Kidney (tissue), 14 donors: ENCODE measurements around the gene HECTD4. TPM values are rescaled to one million over a fixed set of nuclear protein-coding genes. Genes with fewer than 3 reads are reported as not detected.

Experiments used
- DNase-seq, 5 donors: peaks; one replicate each; pipeline ENCODE4 v3.0.0-alpha.2; 2013 to 2020
- FAIRE-seq: peaks from 2 replicates; lab custom pipeline; 2012; peaks lifted over from hg19 to GRCh38; lab: Jason Lieb, UNC
- H3K27ac ChIP-seq, 2 donors: one replicate each; pipeline ENCODE4 v1.7.0; 2013; ENCODE audit warnings: low read depth in 2 of 2, low read length in 2 of 2, inconsistent platforms in 1 of 2
- H3K27me3 ChIP-seq: one replicate; pipeline ENCODE4 v1.7.1; 2013; ENCODE audit warnings: low read length, inconsistent platforms; ENCODE audit not compliant: control insufficient read depth, insufficient read depth
- H3K36me3 ChIP-seq, 3 donors: one replicate each; pipeline versions ENCODE4 v1.7.0 to v1.7.1; 2013; ENCODE audit warnings: low read length in 3 of 3, control low read depth in 1 of 3, inconsistent platforms in 1 of 3; ENCODE audit not compliant: insufficient read depth in 3 of 3, control insufficient read depth in 2 of 3
- H3K4me1 ChIP-seq, 3 donors: one replicate each; pipeline versions ENCODE4 v1.7.0 to v1.7.1; 2013; ENCODE audit warnings: low read length in 3 of 3, inconsistent platforms in 1 of 3, low read depth in 1 of 3; ENCODE audit not compliant: control insufficient read depth in 2 of 3, insufficient read depth in 2 of 3
- H3K4me3 ChIP-seq, 3 donors: one replicate each; pipeline versions ENCODE4 v1.7.0 to v1.8.1; 2013; ENCODE audit warnings: low read length in 3 of 3, control low read depth in 1 of 3, inconsistent platforms in 1 of 3
- H3K9ac ChIP-seq, 3 donors: one replicate each; pipeline versions ENCODE4 v1.7.0 to v1.7.1; 2013; ENCODE audit warnings: low read length in 3 of 3, control low read depth in 1 of 3, inconsistent platforms in 1 of 3
- H3K9me3 ChIP-seq, 3 donors: one replicate each; pipeline versions ENCODE4 v1.7.0 to v1.7.1; 2013; ENCODE audit warnings: low read length in 3 of 3, control low read depth in 1 of 3, inconsistent platforms in 1 of 3; ENCODE audit not compliant: control insufficient read depth in 2 of 3, insufficient read depth in 1 of 3
- intact Hi-C: fragments of 100-400 bp; cut with DNase I; formaldehyde crosslinking; loops from one replicate; pipeline ENCODE4 v1.11.1; 2022
- polyA plus RNA-seq: library from polyadenylated mRNA; stranded (reverse); fragments of 350-450 nt; fragmentation: Illumina TruSeq; extraction: RNeasy Lipid Tissue Mini Kit (QIAGEN cat#74804); gene quantifications from one replicate; pipeline ENCODE4 v1.2.3, GENCODE V29; 2014; ENCODE audit warnings: low read depth, low replicate concordance; ENCODE audit not compliant: insufficient read depth
- total RNA-seq: library from RNA; stranded (reverse); fragmentation: NEBNext Ultra II Directional; extraction: Animal tissue kit (Norgen Biotek cat#: 25700); gene quantifications from one replicate; pipeline ENCODE4 v1.2.1, GENCODE V29; 2021
- TF ChIP-seq, protein P1 (sequence below): IDR thresholded peaks from 3 replicates; pipeline ENCODE4 v1.5.1; 2012; ENCODE audit warnings: mild to moderate bottlenecking, moderate library complexity, borderline replicate concordance; ENCODE audit not compliant: insufficient read depth; ENCODE audit errors: extremely low read depth
- donor health status: control.
- donor health status: control.
- donor health status: control.
- donor health status: control.
- donor health status: control.
- donor health status: DM: yes; HTN: yes; CAD: no.
- donor health status: Normal renal cell carcinoma (clear cell type).

Gene HECTD4
- total and polyA plus RNA-seq, 2 donors from 2014 or later, result 15.6 to 53.1 TPM

DNA sequence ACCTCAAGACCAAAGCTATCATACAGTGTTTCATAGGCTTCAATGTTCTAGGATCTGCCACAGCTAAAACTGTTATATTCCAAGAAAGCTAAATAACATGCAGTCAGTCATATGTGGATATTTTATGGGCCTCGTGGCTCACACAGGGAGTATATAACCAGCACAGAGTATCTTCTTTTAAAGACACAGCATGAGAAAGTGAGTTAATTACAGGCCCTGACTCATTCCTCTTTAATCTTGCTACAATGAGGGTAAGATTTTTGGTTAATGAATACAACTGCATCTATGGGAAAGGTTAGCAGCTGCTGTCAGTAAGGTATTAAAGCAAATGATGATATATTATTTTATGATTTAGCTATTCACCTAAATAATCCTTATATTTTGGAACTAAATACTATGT lies 145.8 kb downstream of the HECTD4 start:
- H3K27ac ChIP-seq, result no peak overlapping the region
- H3K9me3 ChIP-seq, result no peaks in the 10 kb centered on the region
- H3K36me3 ChIP-seq, result peaks cover 6 to 60% (median 32%) of the 10 kb centered on the region in 3 donors
- H3K4me1 ChIP-seq, result no peaks in the 10 kb centered on the region
- no peak for FAIRE-seq
- no peak overlapping the region for H3K4me3 ChIP-seq
- no peak for DNase-seq
- intact Hi-C loops, result no loop called here
- no peaks in the 10 kb centered on the region for H3K27me3 ChIP-seq
- H3K9ac ChIP-seq, result no peak overlapping the region
- TF ChIP-seq, protein P1, sequence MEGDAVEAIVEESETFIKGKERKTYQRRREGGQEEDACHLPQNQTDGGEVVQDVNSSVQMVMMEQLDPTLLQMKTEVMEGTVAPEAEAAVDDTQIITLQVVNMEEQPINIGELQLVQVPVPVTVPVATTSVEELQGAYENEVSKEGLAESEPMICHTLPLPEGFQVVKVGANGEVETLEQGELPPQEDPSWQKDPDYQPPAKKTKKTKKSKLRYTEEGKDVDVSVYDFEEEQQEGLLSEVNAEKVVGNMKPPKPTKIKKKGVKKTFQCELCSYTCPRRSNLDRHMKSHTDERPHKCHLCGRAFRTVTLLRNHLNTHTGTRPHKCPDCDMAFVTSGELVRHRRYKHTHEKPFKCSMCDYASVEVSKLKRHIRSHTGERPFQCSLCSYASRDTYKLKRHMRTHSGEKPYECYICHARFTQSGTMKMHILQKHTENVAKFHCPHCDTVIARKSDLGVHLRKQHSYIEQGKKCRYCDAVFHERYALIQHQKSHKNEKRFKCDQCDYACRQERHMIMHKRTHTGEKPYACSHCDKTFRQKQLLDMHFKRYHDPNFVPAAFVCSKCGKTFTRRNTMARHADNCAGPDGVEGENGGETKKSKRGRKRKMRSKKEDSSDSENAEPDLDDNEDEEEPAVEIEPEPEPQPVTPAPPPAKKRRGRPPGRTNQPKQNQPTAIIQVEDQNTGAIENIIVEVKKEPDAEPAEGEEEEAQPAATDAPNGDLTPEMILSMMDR, result no peak

DNA sequence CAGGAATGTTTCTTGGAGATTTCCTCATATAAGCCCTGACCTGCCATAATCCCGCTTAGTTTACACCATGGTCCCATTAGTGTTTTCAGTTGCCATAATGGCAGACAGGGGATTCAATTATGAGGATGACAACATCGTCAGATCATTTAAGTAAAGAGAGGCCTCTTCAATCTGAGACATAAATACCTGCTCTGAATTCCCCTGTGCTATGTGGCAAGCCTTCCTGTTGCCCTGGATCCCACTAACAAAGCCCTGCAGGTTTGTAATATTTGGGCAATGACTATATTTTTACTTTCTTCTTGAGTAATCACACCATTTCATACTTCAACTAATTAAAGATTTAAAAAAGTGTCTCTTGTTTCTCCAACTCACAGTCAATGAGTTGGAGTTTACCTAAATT lies 147.9 kb downstream of the HECTD4 start:
- TF ChIP-seq, protein P1, result no peak
- peaks cover 3 to 67% (median 48%) of the 10 kb centered on the region in 3 donors for H3K36me3 ChIP-seq
- intact Hi-C loops, result no loop called here
- H3K9me3 ChIP-seq, result no peaks in the 10 kb centered on the region
- no peak overlapping the region for H3K27ac ChIP-seq
- H3K4me3 ChIP-seq, result no peak overlapping the region
- no peaks in the 10 kb centered on the region for H3K27me3 ChIP-seq
- H3K4me1 ChIP-seq, result no peaks in the 10 kb centered on the region
- H3K9ac ChIP-seq, result no peak overlapping the region
- DNase-seq, result no peak
- FAIRE-seq, result no peak

DNA sequence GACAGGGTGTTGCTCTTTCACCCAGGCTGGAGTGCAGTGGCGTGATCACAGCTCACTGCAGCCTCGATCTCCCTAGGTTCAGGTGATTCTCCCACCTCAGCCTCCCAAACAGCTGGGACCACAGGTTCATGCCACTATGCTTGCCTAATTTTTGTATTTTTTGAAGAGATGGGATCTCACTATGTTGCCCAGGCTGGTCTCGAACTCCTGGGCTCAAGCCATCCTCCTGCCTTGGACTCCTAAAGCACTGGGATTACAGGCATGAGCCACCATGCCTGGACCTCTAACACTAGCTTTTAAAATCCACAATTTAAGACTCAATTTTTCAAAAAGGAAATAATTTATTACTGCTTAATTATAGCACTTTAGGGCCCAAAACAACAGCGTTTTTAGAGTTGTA lies 149.0 kb downstream of the HECTD4 start:
- Histone ChIP-seq H3K9ac (no peak overlapping the region), H3K9me3 (no peaks in the 10 kb centered on the region), H3K4me1 (no peaks in the 10 kb centered on the region), H3K27me3 (no peaks in the 10 kb centered on the region), H3K4me3 (no peak overlapping the region), H3K27ac (no peak overlapping the region), H3K36me3 (peaks cover 0 to 70% (median 48%) of the 10 kb centered on the region in 3 donors)
- TF ChIP-seq, protein P1, result no peak
- intact Hi-C loops, result no loop called here
- no peak for DNase-seq
- FAIRE-seq, result no peak

GRCh38 chr12:112230136-112230535 lies 152.1 kb downstream of the HECTD4 start:
- H3K4me1 ChIP-seq, result no peaks in the 10 kb centered on the region
- no peak overlapping the region for H3K9ac ChIP-seq
- H3K9me3 ChIP-seq, result no peaks in the 10 kb centered on the region
- no peak overlapping the region for H3K27ac ChIP-seq
- no peak for FAIRE-seq
- TF ChIP-seq, protein P1, result no peak
- DNase-seq, result no peak
- peaks cover 3 to 63% (median 50%) of the 10 kb centered on the region in 3 donors for H3K36me3 ChIP-seq
- intact Hi-C loops, result no loop called here
- H3K4me3 ChIP-seq, result no peak overlapping the region
- H3K27me3 ChIP-seq, result no peaks in the 10 kb centered on the region
